ENCODE results near the gene YPEL5.

DNA sequence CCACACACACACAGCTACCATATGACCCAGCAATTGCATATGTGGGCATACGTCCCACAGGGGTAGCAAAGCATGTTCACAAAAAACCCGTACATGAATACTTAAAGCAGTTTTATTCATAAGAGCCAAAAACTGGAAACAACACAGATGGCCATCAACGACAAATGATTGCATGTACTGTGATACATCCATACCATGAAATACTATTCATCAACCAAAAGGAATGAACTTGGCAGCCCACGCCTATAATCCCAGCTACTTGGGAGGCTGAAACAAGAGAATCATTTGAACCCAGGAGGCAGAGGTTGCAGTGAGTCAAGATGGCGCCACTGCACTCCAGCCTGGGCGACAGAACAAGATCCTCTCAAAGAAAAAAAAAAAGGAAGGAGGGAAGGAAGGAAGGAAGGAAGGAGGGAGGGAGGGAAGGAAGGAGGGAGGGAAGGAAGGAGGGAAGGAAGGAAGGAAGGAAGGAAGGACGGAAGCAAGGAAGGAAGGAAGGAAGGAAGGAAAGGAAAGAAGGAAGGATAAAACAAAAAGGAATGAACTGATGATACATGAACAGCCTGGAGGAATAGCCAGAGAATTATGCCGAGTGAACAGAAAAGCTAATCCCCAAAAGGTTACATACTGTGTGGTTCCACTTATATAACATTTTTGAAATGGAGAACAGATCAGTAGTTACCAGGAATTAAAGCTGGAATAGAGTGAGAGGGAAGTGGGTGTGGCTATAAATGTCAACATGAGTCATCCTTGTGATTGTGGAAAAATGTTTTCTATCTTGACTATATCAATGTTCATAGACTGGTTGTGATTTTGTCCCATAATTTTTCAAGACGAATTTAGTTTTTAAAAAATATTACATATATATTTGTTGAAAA is 19.6 kb upstream of the YPEL5 start:
- TF ChIP-seq, protein P1, sequence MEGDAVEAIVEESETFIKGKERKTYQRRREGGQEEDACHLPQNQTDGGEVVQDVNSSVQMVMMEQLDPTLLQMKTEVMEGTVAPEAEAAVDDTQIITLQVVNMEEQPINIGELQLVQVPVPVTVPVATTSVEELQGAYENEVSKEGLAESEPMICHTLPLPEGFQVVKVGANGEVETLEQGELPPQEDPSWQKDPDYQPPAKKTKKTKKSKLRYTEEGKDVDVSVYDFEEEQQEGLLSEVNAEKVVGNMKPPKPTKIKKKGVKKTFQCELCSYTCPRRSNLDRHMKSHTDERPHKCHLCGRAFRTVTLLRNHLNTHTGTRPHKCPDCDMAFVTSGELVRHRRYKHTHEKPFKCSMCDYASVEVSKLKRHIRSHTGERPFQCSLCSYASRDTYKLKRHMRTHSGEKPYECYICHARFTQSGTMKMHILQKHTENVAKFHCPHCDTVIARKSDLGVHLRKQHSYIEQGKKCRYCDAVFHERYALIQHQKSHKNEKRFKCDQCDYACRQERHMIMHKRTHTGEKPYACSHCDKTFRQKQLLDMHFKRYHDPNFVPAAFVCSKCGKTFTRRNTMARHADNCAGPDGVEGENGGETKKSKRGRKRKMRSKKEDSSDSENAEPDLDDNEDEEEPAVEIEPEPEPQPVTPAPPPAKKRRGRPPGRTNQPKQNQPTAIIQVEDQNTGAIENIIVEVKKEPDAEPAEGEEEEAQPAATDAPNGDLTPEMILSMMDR (IDR thresholded peaks at IDR 0.05; ENCODE audit: insufficient read depth, low read length, poor library complexity, severe bottlenecking), result no peak
- TF ChIP-seq EZH2phosphoT487 (conservative IDR thresholded peaks at IDR 0.05; ENCODE audit: low read length), result no peak

All from SU-DHL-6 (cell line).